Lung (tissue), 12 donors: Measurements from ENCODE around the gene EEF1AKMT4. TPM values are rescaled to one million over a fixed set of nuclear protein-coding genes. Genes with fewer than 3 reads are reported as not detected.
"Not testable (repeated sequence)": the region's sequence is repeated elsewhere in the genome, so short reads cannot be mapped to it uniquely, and the experiment has no call there.

Experiments
- ATAC-seq: fragments of 200-7000 bp; cut with Tn5 transposase; one replicate; pipeline ENCODE4 v1.9.1; 2020; ENCODE audit warnings: moderate number of reproducible peaks; ENCODE audit not compliant: insufficient read depth, low FRiP score
- DNase-seq, 3 donors: peaks; one replicate each; pipeline ENCODE4 v3.0.0-alpha.2; 2013 to 2017
- H3K27ac ChIP-seq, 2 donors: one replicate each; pipeline ENCODE4 v1.5.1; 2013; ENCODE audit warnings: mild to moderate bottlenecking in 2 of 2, moderate library complexity in 2 of 2, control low read depth in 1 of 2, inconsistent platforms in 1 of 2, low read depth in 1 of 2, low read length in 1 of 2
- H3K27me3 ChIP-seq, 3 donors: one replicate each; pipeline ENCODE4 v1.5.1; 2013; ENCODE audit warnings: low read length in 2 of 3; ENCODE audit not compliant: control insufficient read depth in 3 of 3, insufficient read depth in 3 of 3
- H3K36me3 ChIP-seq, 4 donors: one replicate each; pipeline ENCODE4 v1.5.1; 2013; ENCODE audit warnings: low read length in 4 of 4, mild to moderate bottlenecking in 1 of 4, moderate library complexity in 1 of 4; ENCODE audit not compliant: control insufficient read depth in 4 of 4, insufficient read depth in 4 of 4
- H3K4me1 ChIP-seq, 5 donors: one replicate each; pipeline ENCODE4 v1.5.1; 2013; ENCODE audit warnings: low read length in 5 of 5, mild to moderate bottlenecking in 2 of 5, moderate library complexity in 1 of 5; ENCODE audit not compliant: control insufficient read depth in 5 of 5, insufficient read depth in 5 of 5
- H3K4me3 ChIP-seq: one replicate; pipeline ENCODE4 v1.5.1; 2013; ENCODE audit warnings: mild to moderate bottlenecking, control low read depth, moderate library complexity
- H3K9ac ChIP-seq, 2 donors: one replicate each; pipeline ENCODE4 v1.5.1; 2013; ENCODE audit warnings: low read length in 2 of 2, control low read depth in 1 of 2; ENCODE audit not compliant: insufficient read depth in 1 of 2
- H3K9me3 ChIP-seq, 4 donors: one replicate each; pipeline ENCODE4 v1.5.1; 2013; ENCODE audit warnings: low read length in 3 of 4, mild to moderate bottlenecking in 1 of 4, moderate library complexity in 1 of 4; ENCODE audit not compliant: control insufficient read depth in 4 of 4, insufficient read depth in 3 of 4
- WGBS, 2 donors: extraction: QIAGEN DNeasy Blood & Tissue Kit; methylation state at CpG; one replicate each; pipeline ENCODE4 v1.1.7; 2013; 5-methylcytosine and 5-hydroxymethylcytosine counted together
- polyA plus RNA-seq, 2 donors: library from polyadenylated mRNA; stranded (reverse); fragments of 200-250 nt; gene quantifications; one replicate each; pipeline ENCODE4 v1.2.1, GENCODE V29; 2013
- total RNA-seq, 2 donors: library from RNA; depleted of rRNA in 1 of 2; stranded (reverse); fragments of >200 nt in 1 of 2; gene quantifications; one replicate each; pipeline ENCODE4 v1.2.1, GENCODE V29; 2014 to 2021
- TF ChIP-seq, protein P1 (sequence below): IDR thresholded peaks from 2 replicates; pipeline ENCODE4 v1.5.1; 2012; ENCODE audit warnings: mild to moderate bottlenecking; ENCODE audit errors: control extremely low read depth, extremely low read depth
- donor health status: control.
- donor health status: control.
- donor health status: Bipolar disorder and iron deficiency.
- donor health status: healthy.
- donor health status: DM: yes; HTN: yes; CAD: no.

EEF1AKMT4 gene
- total and polyA plus RNA-seq, 4 donors = 2.3 to 12.2 (median 4.9) TPM

GRCh38 chr3:184261270-184261853, 11.9 kb downstream of the EEF1AKMT4 start, which contains the start of gene CAMK2N2:
CAMK2N2 (minus strand) TSS chr3:184261553; CDS start chr3:184261285, 268 bp downstream.
- Histone ChIP-seq H3K9ac (no peak within 1 kb of the TSS), H3K4me1 (peaks cover 0 to 28% (median 5%) of the 10 kb centered on the region in 5 donors), H3K9me3 (no peaks in the 10 kb centered on the region), H3K27ac (no peak within 1 kb of the TSS), H3K4me3 (peak within 1 kb of the TSS; percentile 40), H3K27me3 (peaks cover 0 to 48% (median 31%) of the 10 kb centered on the region in 3 donors), H3K36me3 (peaks cover 0 to 4% (median 0%) of the 10 kb centered on the region in 4 donors)
- peak; percentile 11 to 47 (median 21) for DNase-seq
- WGBS, 2 donors = 1% methylated on average over 20 to 67 of the region's 67 CpGs
- TF ChIP-seq, protein P1, sequence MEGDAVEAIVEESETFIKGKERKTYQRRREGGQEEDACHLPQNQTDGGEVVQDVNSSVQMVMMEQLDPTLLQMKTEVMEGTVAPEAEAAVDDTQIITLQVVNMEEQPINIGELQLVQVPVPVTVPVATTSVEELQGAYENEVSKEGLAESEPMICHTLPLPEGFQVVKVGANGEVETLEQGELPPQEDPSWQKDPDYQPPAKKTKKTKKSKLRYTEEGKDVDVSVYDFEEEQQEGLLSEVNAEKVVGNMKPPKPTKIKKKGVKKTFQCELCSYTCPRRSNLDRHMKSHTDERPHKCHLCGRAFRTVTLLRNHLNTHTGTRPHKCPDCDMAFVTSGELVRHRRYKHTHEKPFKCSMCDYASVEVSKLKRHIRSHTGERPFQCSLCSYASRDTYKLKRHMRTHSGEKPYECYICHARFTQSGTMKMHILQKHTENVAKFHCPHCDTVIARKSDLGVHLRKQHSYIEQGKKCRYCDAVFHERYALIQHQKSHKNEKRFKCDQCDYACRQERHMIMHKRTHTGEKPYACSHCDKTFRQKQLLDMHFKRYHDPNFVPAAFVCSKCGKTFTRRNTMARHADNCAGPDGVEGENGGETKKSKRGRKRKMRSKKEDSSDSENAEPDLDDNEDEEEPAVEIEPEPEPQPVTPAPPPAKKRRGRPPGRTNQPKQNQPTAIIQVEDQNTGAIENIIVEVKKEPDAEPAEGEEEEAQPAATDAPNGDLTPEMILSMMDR = no peak
- peak; percentile 67 for ATAC-seq

DNA sequence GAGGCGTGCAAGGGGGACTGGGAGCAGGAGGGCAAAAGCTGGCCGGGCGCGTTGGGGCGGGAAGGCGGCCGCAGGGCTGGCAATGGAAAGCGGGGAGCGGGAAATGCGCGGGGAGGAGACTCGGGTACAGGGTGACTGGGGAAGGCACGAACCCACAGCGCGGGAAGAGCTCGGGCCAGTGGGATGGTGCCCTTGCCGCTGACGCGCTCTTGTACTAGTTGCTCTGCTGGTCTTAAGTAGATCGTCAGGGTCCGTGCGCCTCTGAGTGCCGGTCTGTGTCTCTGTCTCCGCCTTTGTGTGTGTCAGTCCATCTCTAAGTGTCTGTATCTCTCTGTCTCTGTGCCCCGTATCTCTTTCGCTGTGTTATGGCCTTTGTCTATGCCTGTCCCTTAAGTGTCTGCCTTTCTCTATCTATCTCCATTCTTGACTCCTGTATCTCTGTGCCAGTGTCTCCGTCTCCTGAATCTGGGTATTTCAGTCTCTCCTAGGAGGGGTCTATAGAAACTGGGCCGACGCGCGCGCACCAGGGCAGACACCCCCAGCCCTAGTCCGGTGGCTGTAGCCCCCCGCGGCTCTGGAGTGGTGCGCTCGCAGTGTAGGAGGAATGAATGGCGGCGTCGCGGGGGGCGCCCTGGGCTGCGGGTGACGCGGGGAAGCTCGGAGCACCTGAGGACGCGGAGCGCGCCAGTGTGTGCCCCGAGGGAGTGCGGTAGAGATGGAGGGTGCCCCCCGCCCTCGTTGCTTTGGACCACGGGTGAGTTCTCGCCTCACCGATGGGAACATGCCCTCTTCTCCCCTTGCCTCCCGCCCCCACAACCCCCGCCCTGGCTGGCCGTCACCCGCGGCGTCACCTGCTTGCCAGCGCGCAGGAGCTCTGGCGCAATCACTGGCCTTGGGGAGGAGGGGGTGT, 12.6 kb downstream of the EEF1AKMT4 start:
- Histone ChIP-seq H3K9me3 (no peaks in the 10 kb centered on the region), H3K9ac (no peak overlapping the region), H3K4me3 (peak overlapping the region; percentile 40), H3K36me3 (peaks cover 0 to 4% (median 0%) of the 10 kb centered on the region in 4 donors), H3K27ac (no peak overlapping the region), H3K27me3 (peaks cover 0 to 48% (median 31%) of the 10 kb centered on the region in 3 donors), H3K4me1 (peaks cover 0 to 28% (median 5%) of the 10 kb centered on the region in 5 donors)
- WGBS, 2 donors = 2% methylated on average over 65 to 66 of the region's 66 CpGs
- TF ChIP-seq, protein P1 = no peak
- ATAC-seq = no peak
- DNase-seq = peak in 2 of 3 donors; percentile 7 to 22

DNA sequence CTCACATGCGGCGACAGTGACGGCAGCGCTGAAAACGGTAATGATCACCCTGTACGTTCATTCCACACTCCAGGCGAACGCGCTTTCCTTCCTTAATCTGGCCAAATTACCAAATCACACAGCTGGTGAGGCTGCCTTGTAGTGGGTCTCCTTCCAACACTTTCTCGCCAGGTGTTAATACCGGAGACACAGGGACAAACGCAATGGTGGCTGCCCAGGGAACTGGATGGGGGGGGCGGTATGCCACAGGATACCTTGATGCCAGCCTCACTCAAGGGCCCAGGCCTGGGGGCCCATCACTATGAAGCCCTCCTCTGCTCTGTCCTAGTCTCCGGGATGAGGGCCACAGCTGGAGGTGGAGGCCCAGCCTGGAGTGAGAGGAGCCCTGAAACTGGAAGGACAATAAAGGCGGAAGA, 13.3 kb downstream of the EEF1AKMT4 start:
- Histone ChIP-seq H3K4me3 (no peak overlapping the region), H3K9me3 (no peaks in the 10 kb centered on the region), H3K4me1 (peaks cover 0 to 28% (median 5%) of the 10 kb centered on the region in 5 donors), H3K36me3 (peaks cover 0 to 4% (median 0%) of the 10 kb centered on the region in 4 donors), H3K27me3 (peaks cover 0 to 48% (median 31%) of the 10 kb centered on the region in 3 donors), H3K9ac (no peak overlapping the region), H3K27ac (no peak overlapping the region)
- no peak for DNase-seq
- WGBS, 2 donors = 12 to 16% methylated on average over 15 of the region's 15 CpGs
- no peak for ATAC-seq
- TF ChIP-seq, protein P1 = no peak

- H3K27me3 ChIP-seq = peaks cover 0 to 26% (median 17%) of the 10 kb centered on the region in 3 donors
These were observed 17.8 kb downstream of the EEF1AKMT4 start for GRCh38 chr3:184267249-184267648.

More at GRCh38 chr3:184267249-184267648, 17.8 kb downstream of the EEF1AKMT4 start:
- not testable (repeated sequence) for H3K4me3 ChIP-seq, DNase-seq, H3K4me1 ChIP-seq, H3K27ac ChIP-seq, H3K36me3 ChIP-seq, H3K9ac ChIP-seq, H3K9me3 ChIP-seq, ATAC-seq
- whole genome bisulfite sequencing, 2 donors = 81 to 91% methylated on average over 1 of the region's 1 CpG
